HG03039 (cell line): Measurements from ENCODE around the gene DNAJA3.

Source experiments
- ATAC-seq: cut with Tn5 transposase; IDR thresholded peaks from one replicate; pipeline ENCODE4 v1.9.1; 2021; ENCODE audit warnings: mild to moderate bottlenecking, moderate library complexity; ENCODE audit not compliant: unreplicated experiment

The DNAJA3 gene

GRCh38 chr16:4468972-4469371 is 43.3 kb downstream of the DNAJA3 start:
- no peak for ATAC-seq

- ATAC-seq = no peak
Observed at GRCh38 chr16:4471869-4472268, 46.2 kb downstream of the DNAJA3 start.

GRCh38 chr16:4472880-4473279 is 47.2 kb downstream of the DNAJA3 start:
- ATAC-seq = no peak

GRCh38 chr16:4474192-4474961 is 48.7 kb downstream of the DNAJA3 start, which contains the start of gene NMRAL1:
Gene NMRAL1, minus strand, starts transcription at chr16:4474625. Its CDS starts 493 bp downstream, at chr16:4474132.
- ATAC-seq = no peak

- peak; percentile 84 for ATAC-seq
Observed at GRCh38 chr16:4475880-4476788, 50.5 kb downstream of the DNAJA3 start, which contains the start of gene HMOX2. Gene HMOX2, plus strand, starts transcription at chr16:4476398. Its CDS starts 29,127 bp downstream, at chr16:4505525.

GRCh38 chr16:4477966-4478365 is 52.3 kb downstream of the DNAJA3 start:
- no peak for ATAC-seq

GRCh38 chr16:4481526-4481925 is 55.9 kb downstream of the DNAJA3 start:
- no peak for ATAC-seq

- ATAC-seq = no peak
Observed at GRCh38 chr16:4481963-4482362, 56.3 kb downstream of the DNAJA3 start.

GRCh38 chr16:4486126-4486893 is 60.6 kb downstream of the DNAJA3 start:
- ATAC-seq = no peak

- ATAC-seq = no peak
Observed at GRCh38 chr16:4487955-4488498, 62.4 kb downstream of the DNAJA3 start.

GRCh38 chr16:4488499-4488967 is 62.9 kb downstream of the DNAJA3 start:
- no peak for ATAC-seq

GRCh38 chr16:4489030-4489429 is 63.4 kb downstream of the DNAJA3 start:
- no peak for ATAC-seq

- ATAC-seq = no peak
Observed at GRCh38 chr16:4491898-4492297, 66.2 kb downstream of the DNAJA3 start.

GRCh38 chr16:4494746-4495490 is 69.2 kb downstream of the DNAJA3 start:
- ATAC-seq = no peak

GRCh38 chr16:4495766-4496165 is 70.1 kb downstream of the DNAJA3 start:
- no peak for ATAC-seq

GRCh38 chr16:4496305-4496704 is 70.6 kb downstream of the DNAJA3 start:
- ATAC-seq = no peak

GRCh38 chr16:4498546-4499195 is 73.0 kb downstream of the DNAJA3 start:
- no peak for ATAC-seq

- no peak for ATAC-seq
Observed at GRCh38 chr16:4499196-4499555, 73.5 kb downstream of the DNAJA3 start.

GRCh38 chr16:4500272-4500671 is 74.6 kb downstream of the DNAJA3 start:
- no peak for ATAC-seq
